Smooth muscle cell (in vitro differentiated cells): ENCODE data around the gene SHANK2. TPM values are rescaled to one million over a fixed set of nuclear protein-coding genes. Genes with fewer than 3 reads are reported as not detected.

Experiments
- DNase-seq: peaks from one replicate; lab custom pipeline; 2025; ENCODE audit not compliant: unreplicated experiment; lab: John Stamatoyannopoulos, UW
- H2AFZ ChIP-seq: fragments of 200-600 bp; sonication (generic); 2 replicates; pipeline ENCODE4 v1.6.0; 2016; ENCODE audit warnings: antibody characterized with exemption, low read depth, mild to moderate bottlenecking
- H3F3A ChIP-seq: fragments of 200-600 bp; sonication (generic); 2 replicates; pipeline ENCODE4 v1.6.0; 2017; ENCODE audit warnings: antibody characterized with exemption, low read depth
- H3K27ac ChIP-seq: fragments of 200-600 bp; sonication (generic); 2 replicates; pipeline ENCODE4 v1.5.1; 2016; ENCODE audit warnings: low read depth, mild to moderate bottlenecking
- H3K27me3 ChIP-seq: fragments of 200-600 bp; sonication (generic); 2 replicates; pipeline ENCODE4 v1.6.1; 2016; ENCODE audit warnings: low read depth, mild to moderate bottlenecking
- H3K36me3 ChIP-seq: fragments of 200-600 bp; sonication (generic); 2 replicates; pipeline ENCODE4 v1.5.1; 2016; ENCODE audit warnings: low read depth
- H3K4me1 ChIP-seq: fragments of 200-600 bp; sonication (generic); 2 replicates; pipeline ENCODE4 v1.5.1; 2016; ENCODE audit warnings: low read depth
- H3K4me2 ChIP-seq: fragments of 200-600 bp; sonication (generic); 2 replicates; pipeline ENCODE4 v1.6.0; 2016; ENCODE audit warnings: mild to moderate bottlenecking
- H3K4me3 ChIP-seq: fragments of 200-600 bp; sonication (generic); 2 replicates; pipeline ENCODE4 v1.5.1; 2016; ENCODE audit warnings: mild to moderate bottlenecking
- H3K79me2 ChIP-seq: fragments of 200-600 bp; sonication (generic); 2 replicates; pipeline ENCODE4 v1.6.0; 2016; ENCODE audit warnings: low read depth, mild to moderate bottlenecking
- H3K9ac ChIP-seq: fragments of 200-600 bp; sonication (generic); 2 replicates; pipeline ENCODE4 v1.6.0; 2016; ENCODE audit warnings: low read depth
- H3K9me3 ChIP-seq: fragments of 200-600 bp; sonication (generic); replicated peaks from 2 replicates; pipeline ENCODE4 v1.5.1; 2016; ENCODE audit warnings: low read depth
- H4K20me1 ChIP-seq: fragments of 200-600 bp; sonication (generic); 2 replicates; pipeline ENCODE4 v1.6.0; 2016; ENCODE audit warnings: low read depth
- WGBS: methylation state at CpG from one replicate; pipeline ENCODE4 v1.1.7; 2016; ENCODE audit warnings: low lambda C conversion rate; 5-methylcytosine and 5-hydroxymethylcytosine counted together
- polyA plus RNA-seq: library from polyadenylated mRNA; unstranded; fragments of >200 nt; fragmentation: Nextera tagmentation; extraction: Ambion mirVana; gene quantifications from 2 replicates; pipeline ENCODE4 v1.2.1, GENCODE V29; 2016
- total RNA-seq: library from RNA; depleted of rRNA; stranded (reverse); fragments of >200 nt; gene quantifications from 2 replicates; pipeline ENCODE4 v1.2.3, GENCODE V29; 2014
- TF ChIP-seq, protein P1 (sequence below): fragments of 200-600 bp; sonication (generic); IDR thresholded peaks from 2 replicates; pipeline ENCODE4 v1.5.1; 2017; ENCODE audit warnings: borderline replicate concordance, mild to moderate bottlenecking, antibody characterized with exemption; ENCODE audit not compliant: insufficient read depth, poor library complexity, severe bottlenecking

The SHANK2 gene
- total and polyA plus RNA-seq, 2 experiments from 2014 or later: 1.5 to 9.9 TPM

DNA sequence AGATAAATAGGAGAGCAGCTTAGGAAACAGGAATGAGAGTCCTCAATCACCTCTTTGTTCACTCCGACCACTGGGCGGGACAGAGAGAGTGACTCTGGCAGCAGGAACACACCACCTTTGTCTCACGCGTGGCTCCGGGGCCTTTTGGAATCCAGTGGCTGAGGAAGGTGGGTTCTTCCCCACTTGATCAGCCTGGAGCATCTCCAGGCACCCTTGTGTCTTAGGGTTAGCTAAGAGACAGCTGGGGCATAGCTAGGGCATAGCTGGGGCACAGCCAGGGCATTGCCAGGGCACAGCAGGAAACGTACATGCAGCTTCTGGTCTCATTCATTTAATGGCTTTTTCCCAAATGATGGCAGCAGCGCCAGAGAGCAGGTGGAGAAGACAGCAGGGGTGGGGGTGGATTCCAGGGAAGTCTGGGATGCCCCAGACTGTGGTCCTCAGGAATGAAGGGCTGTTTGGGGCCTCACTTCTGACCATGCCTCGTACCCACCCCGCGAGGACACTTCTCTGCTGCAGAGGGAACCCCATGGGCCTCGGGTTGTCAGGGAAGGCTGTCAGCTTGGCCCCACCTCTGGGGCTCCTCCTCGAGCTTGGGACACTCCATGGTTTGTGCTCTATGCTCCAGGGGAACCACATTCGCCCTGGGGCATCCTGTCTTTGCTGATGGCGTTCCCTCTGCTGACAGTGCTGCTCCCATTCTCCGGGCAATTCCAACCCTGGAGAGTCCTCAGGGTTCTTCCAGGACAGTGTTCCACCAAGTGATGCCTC lies 30.4 kb upstream of the SHANK2 start:
- Histone ChIP-seq H3K27me3 (no peaks in the 10 kb centered on the region), H4K20me1 (no peaks in the 10 kb centered on the region), H3K9me3 (no peaks in the 10 kb centered on the region), H3K4me3 (no peak overlapping the region), H3K4me2 (no peak overlapping the region), H3K9ac (no peak overlapping the region), H3K4me1 (no peaks in the 10 kb centered on the region), H3K27ac (no peak overlapping the region), H3F3A (no peaks in the 10 kb centered on the region), H3K79me2 (no peaks in the 10 kb centered on the region), H2AFZ (no peak overlapping the region), H3K36me3 (no peaks in the 10 kb centered on the region)
- TF ChIP-seq, protein P1, sequence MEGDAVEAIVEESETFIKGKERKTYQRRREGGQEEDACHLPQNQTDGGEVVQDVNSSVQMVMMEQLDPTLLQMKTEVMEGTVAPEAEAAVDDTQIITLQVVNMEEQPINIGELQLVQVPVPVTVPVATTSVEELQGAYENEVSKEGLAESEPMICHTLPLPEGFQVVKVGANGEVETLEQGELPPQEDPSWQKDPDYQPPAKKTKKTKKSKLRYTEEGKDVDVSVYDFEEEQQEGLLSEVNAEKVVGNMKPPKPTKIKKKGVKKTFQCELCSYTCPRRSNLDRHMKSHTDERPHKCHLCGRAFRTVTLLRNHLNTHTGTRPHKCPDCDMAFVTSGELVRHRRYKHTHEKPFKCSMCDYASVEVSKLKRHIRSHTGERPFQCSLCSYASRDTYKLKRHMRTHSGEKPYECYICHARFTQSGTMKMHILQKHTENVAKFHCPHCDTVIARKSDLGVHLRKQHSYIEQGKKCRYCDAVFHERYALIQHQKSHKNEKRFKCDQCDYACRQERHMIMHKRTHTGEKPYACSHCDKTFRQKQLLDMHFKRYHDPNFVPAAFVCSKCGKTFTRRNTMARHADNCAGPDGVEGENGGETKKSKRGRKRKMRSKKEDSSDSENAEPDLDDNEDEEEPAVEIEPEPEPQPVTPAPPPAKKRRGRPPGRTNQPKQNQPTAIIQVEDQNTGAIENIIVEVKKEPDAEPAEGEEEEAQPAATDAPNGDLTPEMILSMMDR: no peak
- no peak for DNase-seq
- WGBS: 81% methylated on average over 15 of the region's 15 CpGs

- WGBS: 92% methylated on average over 7 of the region's 7 CpGs
- Histone ChIP-seq H3K27ac (no peak overlapping the region), H3K9me3 (no peaks in the 10 kb centered on the region), H3K27me3 (no peaks in the 10 kb centered on the region), H3K4me3 (no peak overlapping the region), H3K4me1 (no peaks in the 10 kb centered on the region), H4K20me1 (no peaks in the 10 kb centered on the region), H3K9ac (no peak overlapping the region), H3F3A (no peaks in the 10 kb centered on the region), H2AFZ (no peak overlapping the region), H3K79me2 (no peaks in the 10 kb centered on the region), H3K36me3 (no peaks in the 10 kb centered on the region), H3K4me2 (no peak overlapping the region)
- no peak for DNase-seq
- TF ChIP-seq, protein P1: no peak
Observed at GRCh38 chr11:71281831-71282230, 29.5 kb upstream of the SHANK2 start.

DNA sequence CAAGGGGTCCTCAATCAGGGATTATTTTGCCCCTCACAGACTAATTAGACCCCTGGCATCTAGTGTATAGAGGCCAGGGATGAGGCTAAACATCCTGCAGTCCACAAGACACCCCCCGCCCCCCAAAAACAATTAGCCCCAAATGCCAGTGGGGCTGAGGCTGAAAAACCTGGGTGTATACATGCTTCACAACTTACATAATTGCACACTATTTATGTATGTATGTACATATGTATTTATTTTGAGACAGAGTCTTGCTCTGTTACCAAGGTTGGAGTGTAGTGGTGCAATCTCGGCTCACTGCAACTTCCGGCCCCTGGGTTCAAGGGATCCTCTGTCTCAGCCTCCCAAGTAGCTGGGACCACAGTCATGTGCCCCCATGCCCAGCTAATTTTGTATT lies 28.8 kb upstream of the SHANK2 start:
- Histone ChIP-seq H2AFZ (no peak overlapping the region), H3F3A (no peaks in the 10 kb centered on the region), H3K4me1 (no peaks in the 10 kb centered on the region), H3K9me3 (no peaks in the 10 kb centered on the region), H3K79me2 (no peaks in the 10 kb centered on the region), H3K27ac (no peak overlapping the region), H3K36me3 (no peaks in the 10 kb centered on the region), H3K27me3 (no peaks in the 10 kb centered on the region), H3K4me2 (no peak overlapping the region), H4K20me1 (no peaks in the 10 kb centered on the region), H3K9ac (no peak overlapping the region), H3K4me3 (no peak overlapping the region)
- TF ChIP-seq, protein P1: no peak
- no peak for DNase-seq
- WGBS: 93% methylated on average over 3 of the region's 3 CpGs
